ENCODE data around the gene SGCE.
A peak's percentile ranks its signal among the peaks of the same experiment; 100 is the strongest.

SGCE gene

GRCh38 chr7:94567396-94567795 lies 88.5 kb downstream of the SGCE start:
- no peak overlapping the region for H2BK12ac ChIP-seq (ENCODE audit: low read length in 2 of 2)
- no peak overlapping the region for H2BK15ac ChIP-seq (ENCODE audit: low read depth, poor library complexity, severe bottlenecking)
- peaks cover 1% of the 10 kb centered on the region for H3K4me1 ChIP-seq (ENCODE audit: control insufficient read depth, insufficient read depth, low read depth, low read length)
- no peak overlapping the region for H3K4me2 ChIP-seq (ENCODE audit: low read length, poor library complexity, severe bottlenecking)
- no peak for DNase-seq
- no peak overlapping the region for H3K27ac ChIP-seq (ENCODE audit: low read length, poor library complexity, severe bottlenecking)
- H2BK120ac ChIP-seq (ENCODE audit: low read depth, low read length), result no peak overlapping the region
- H3K4me3 ChIP-seq (ENCODE audit: insufficient read depth in 1 of 2, low read depth in 1 of 2, low read length in 2 of 2), result no peak overlapping the region
- no peak overlapping the region for H2AK5ac ChIP-seq (ENCODE audit: low read length, severe bottlenecking)
- no peaks in the 10 kb centered on the region for H3K79me1 ChIP-seq (replicated peaks; ENCODE audit: low read length, poor library complexity, severe bottlenecking)
- no peak overlapping the region for H3K23ac ChIP-seq (ENCODE audit: low read length in 2 of 2)
- no peak overlapping the region for H2BK5ac ChIP-seq (ENCODE audit: low read depth, low read length, poor library complexity, severe bottlenecking)
- no peak overlapping the region for H4K8ac ChIP-seq (ENCODE audit: low read length)
- peaks cover 1% of the 10 kb centered on the region for H3K9me3 ChIP-seq (ENCODE audit: control insufficient read depth, low read length)
- no peak overlapping the region for H4K91ac ChIP-seq (ENCODE audit: low read length)
- H2AFZ ChIP-seq (ENCODE audit: low read depth, low read length), result no peak overlapping the region
- H3K27me3 ChIP-seq (ENCODE audit: control insufficient read depth in 1 of 2, insufficient read depth in 1 of 2, low read length in 2 of 2), result no peaks in the 10 kb centered on the region
- no peak overlapping the region for H3K14ac ChIP-seq (ENCODE audit: low read length in 2 of 2)
- no peaks in the 10 kb centered on the region for H3K36me3 ChIP-seq (ENCODE audit: control insufficient read depth in 1 of 2, insufficient read depth in 2 of 2, low read depth in 1 of 2, low read length in 2 of 2)
- H3K4ac ChIP-seq (ENCODE audit: low read depth in 1 of 2, low read length in 2 of 2), result no peak overlapping the region
- H3K9ac ChIP-seq (ENCODE audit: low read length), result no peak overlapping the region
- no peak overlapping the region for H3K18ac ChIP-seq (ENCODE audit: low read depth in 1 of 2, low read length in 2 of 2)

- H3K27ac ChIP-seq (ENCODE audit: low read length, poor library complexity, severe bottlenecking), result no peak overlapping the region
- DNase-seq, result no peak
Observed at GRCh38 chr7:94565247-94565894, 90.6 kb downstream of the SGCE start.

GRCh38 chr7:94562525-94562924 lies 93.4 kb downstream of the SGCE start:
- H2AK5ac ChIP-seq (ENCODE audit: low read length, severe bottlenecking), result no peak overlapping the region
- no peak overlapping the region for H2BK12ac ChIP-seq (ENCODE audit: low read length in 2 of 2)
- peaks cover 0 to 6% of the 10 kb centered on the region in 2 experiments for H3K36me3 ChIP-seq (ENCODE audit: control insufficient read depth in 1 of 2, insufficient read depth in 2 of 2, low read depth in 1 of 2, low read length in 2 of 2)
- H4K91ac ChIP-seq (ENCODE audit: low read length), result no peak overlapping the region
- H3K18ac ChIP-seq (ENCODE audit: low read depth in 1 of 2, low read length in 2 of 2), result no peak overlapping the region
- H2BK15ac ChIP-seq (ENCODE audit: low read depth, poor library complexity, severe bottlenecking), result no peak overlapping the region
- H3K27me3 ChIP-seq (ENCODE audit: control insufficient read depth in 1 of 2, insufficient read depth in 1 of 2, low read length in 2 of 2), result no peaks in the 10 kb centered on the region
- H3K9me3 ChIP-seq (ENCODE audit: control insufficient read depth, low read length), result no peaks in the 10 kb centered on the region
- peaks cover 1% of the 10 kb centered on the region for H3K4me1 ChIP-seq (ENCODE audit: control insufficient read depth, insufficient read depth, low read depth, low read length)
- H3K9ac ChIP-seq (ENCODE audit: low read length), result no peak overlapping the region
- H2AFZ ChIP-seq (ENCODE audit: low read depth, low read length), result no peak overlapping the region
- H4K8ac ChIP-seq (ENCODE audit: low read length), result no peak overlapping the region
- H3K4me3 ChIP-seq (ENCODE audit: insufficient read depth in 1 of 2, low read depth in 1 of 2, low read length in 2 of 2), result no peak overlapping the region
- no peak overlapping the region for H2BK5ac ChIP-seq (ENCODE audit: low read depth, low read length, poor library complexity, severe bottlenecking)
- H3K79me1 ChIP-seq (replicated peaks; ENCODE audit: low read length, poor library complexity, severe bottlenecking), result no peaks in the 10 kb centered on the region
- H3K27ac ChIP-seq (ENCODE audit: low read length, poor library complexity, severe bottlenecking), result no peak overlapping the region
- 71% methylated on average over 3 of the region's 3 CpGs for WGBS
- DNase-seq, result peak; percentile 10
- H3K14ac ChIP-seq (ENCODE audit: low read length in 2 of 2), result no peak overlapping the region
- no peak overlapping the region for H3K4me2 ChIP-seq (ENCODE audit: low read length, poor library complexity, severe bottlenecking)
- no peak overlapping the region for H3K4ac ChIP-seq (ENCODE audit: low read depth in 1 of 2, low read length in 2 of 2)
- H2BK120ac ChIP-seq (ENCODE audit: low read depth, low read length), result no peak overlapping the region
- no peak overlapping the region for H3K23ac ChIP-seq (ENCODE audit: low read length in 2 of 2)

More at GRCh38 chr7:94565247-94565894, 90.6 kb downstream of the SGCE start:
- H3K9ac ChIP-seq (ENCODE audit: low read length), result no peak overlapping the region
- H3K4ac ChIP-seq (ENCODE audit: low read depth in 1 of 2, low read length in 2 of 2), result no peak overlapping the region
- H2AFZ ChIP-seq (ENCODE audit: low read depth, low read length), result no peak overlapping the region
- H3K4me2 ChIP-seq (ENCODE audit: low read length, poor library complexity, severe bottlenecking), result no peak overlapping the region
- no peak overlapping the region for H4K8ac ChIP-seq (ENCODE audit: low read length)
- no peak overlapping the region for H2AK5ac ChIP-seq (ENCODE audit: low read length, severe bottlenecking)
- H3K23ac ChIP-seq (ENCODE audit: low read length in 2 of 2), result no peak overlapping the region
- no peaks in the 10 kb centered on the region for H3K36me3 ChIP-seq (ENCODE audit: control insufficient read depth in 1 of 2, insufficient read depth in 2 of 2, low read depth in 1 of 2, low read length in 2 of 2)
- no peaks in the 10 kb centered on the region for H3K27me3 ChIP-seq (ENCODE audit: control insufficient read depth in 1 of 2, insufficient read depth in 1 of 2, low read length in 2 of 2)
- no peaks in the 10 kb centered on the region for H3K79me1 ChIP-seq (replicated peaks; ENCODE audit: low read length, poor library complexity, severe bottlenecking)
- no peak overlapping the region for H2BK120ac ChIP-seq (ENCODE audit: low read depth, low read length)
- H3K14ac ChIP-seq (ENCODE audit: low read length in 2 of 2), result no peak overlapping the region
- no peak overlapping the region for H2BK12ac ChIP-seq (ENCODE audit: low read length in 2 of 2)
- H3K18ac ChIP-seq (ENCODE audit: low read depth in 1 of 2, low read length in 2 of 2), result no peak overlapping the region
- peaks cover 1% of the 10 kb centered on the region for H3K4me1 ChIP-seq (ENCODE audit: control insufficient read depth, insufficient read depth, low read depth, low read length)
- H3K4me3 ChIP-seq (ENCODE audit: insufficient read depth in 1 of 2, low read depth in 1 of 2, low read length in 2 of 2), result no peak overlapping the region
- H2BK5ac ChIP-seq (ENCODE audit: low read depth, low read length, poor library complexity, severe bottlenecking), result no peak overlapping the region
- H3K9me3 ChIP-seq (ENCODE audit: control insufficient read depth, low read length), result no peaks in the 10 kb centered on the region
- H2BK15ac ChIP-seq (ENCODE audit: low read depth, poor library complexity, severe bottlenecking), result no peak overlapping the region
- WGBS, result 96% methylated on average over 4 of the region's 4 CpGs
- no peak overlapping the region for H4K91ac ChIP-seq (ENCODE audit: low read length)

GRCh38 chr7:94561841-94562514 lies 94.0 kb downstream of the SGCE start:
- no peak overlapping the region for H3K18ac ChIP-seq (ENCODE audit: low read depth in 1 of 2, low read length in 2 of 2)
- H3K27ac ChIP-seq (ENCODE audit: low read length, poor library complexity, severe bottlenecking), result no peak overlapping the region
- no peaks in the 10 kb centered on the region for H3K27me3 ChIP-seq (ENCODE audit: control insufficient read depth in 1 of 2, insufficient read depth in 1 of 2, low read length in 2 of 2)
- 14% methylated on average over 1 of the region's 2 CpGs for WGBS
- H3K4ac ChIP-seq (ENCODE audit: low read depth in 1 of 2, low read length in 2 of 2), result no peak overlapping the region
- no peaks in the 10 kb centered on the region for H3K9me3 ChIP-seq (ENCODE audit: control insufficient read depth, low read length)
- no peak overlapping the region for H2BK5ac ChIP-seq (ENCODE audit: low read depth, low read length, poor library complexity, severe bottlenecking)
- peaks cover 0 to 6% of the 10 kb centered on the region in 2 experiments for H3K36me3 ChIP-seq (ENCODE audit: control insufficient read depth in 1 of 2, insufficient read depth in 2 of 2, low read depth in 1 of 2, low read length in 2 of 2)
- no peak overlapping the region for H3K23ac ChIP-seq (ENCODE audit: low read length in 2 of 2)
- no peak overlapping the region for H2AFZ ChIP-seq (ENCODE audit: low read depth, low read length)
- H2BK12ac ChIP-seq (ENCODE audit: low read length in 2 of 2), result no peak overlapping the region
- H3K79me1 ChIP-seq (replicated peaks; ENCODE audit: low read length, poor library complexity, severe bottlenecking), result no peaks in the 10 kb centered on the region
- H2AK5ac ChIP-seq (ENCODE audit: low read length, severe bottlenecking), result no peak overlapping the region
- peak; percentile 54 for DNase-seq
- H4K91ac ChIP-seq (ENCODE audit: low read length), result no peak overlapping the region
- H3K4me1 ChIP-seq (ENCODE audit: control insufficient read depth, insufficient read depth, low read depth, low read length), result peaks cover 1% of the 10 kb centered on the region
- H2BK15ac ChIP-seq (ENCODE audit: low read depth, poor library complexity, severe bottlenecking), result no peak overlapping the region
- H4K8ac ChIP-seq (ENCODE audit: low read length), result no peak overlapping the region
- no peak overlapping the region for H3K14ac ChIP-seq (ENCODE audit: low read length in 2 of 2)
- no peak overlapping the region for H2BK120ac ChIP-seq (ENCODE audit: low read depth, low read length)
- H3K4me3 ChIP-seq (ENCODE audit: insufficient read depth in 1 of 2, low read depth in 1 of 2, low read length in 2 of 2), result no peak overlapping the region
- H3K4me2 ChIP-seq (ENCODE audit: low read length, poor library complexity, severe bottlenecking), result no peak overlapping the region
- H3K9ac ChIP-seq (ENCODE audit: low read length), result no peak overlapping the region

All from mesenchymal stem cell (in vitro differentiated cells and primary cell).